Loucy (cell line): ENCODE results near the gene PRR9.

ENCODE experiments used
- H2AFZ ChIP-seq: fragments of 200-600 bp; sonication (generic); 2 replicates; pipeline ENCODE4 v1.6.0; 2016; ENCODE audit warnings: antibody characterized with exemption, mild to moderate bottlenecking, low read length, moderate library complexity
- H3F3A ChIP-seq: fragments of 200-600 bp; 2 replicates; pipeline ENCODE4 v1.6.0; 2016; ENCODE audit warnings: antibody characterized with exemption, low read depth, mild to moderate bottlenecking
- H3K27me3 ChIP-seq: fragments of 200-600 bp; sonication (generic); 2 replicates; pipeline ENCODE4 v1.6.1; 2014; ENCODE audit warnings: low read length, mild to moderate bottlenecking; ENCODE audit not compliant: insufficient read depth, poor library complexity, severe bottlenecking
- H3K36me3 ChIP-seq: fragments of 200-600 bp; sonication (generic); 2 replicates; pipeline ENCODE4 v1.6.1; 2016; ENCODE audit warnings: low read length; ENCODE audit not compliant: insufficient read depth
- H3K4me1 ChIP-seq: fragments of 200-600 bp; sonication (generic); 2 replicates; pipeline ENCODE4 v1.5.1; 2014; ENCODE audit warnings: low read length, mild to moderate bottlenecking; ENCODE audit not compliant: insufficient read depth, poor library complexity, severe bottlenecking
- H3K4me2 ChIP-seq: fragments of 200-600 bp; sonication (generic); 2 replicates; pipeline ENCODE4 v1.6.0; 2014; ENCODE audit warnings: antibody characterized with exemption, low read length, low read depth, mild to moderate bottlenecking; ENCODE audit not compliant: poor library complexity, severe bottlenecking
- H3K4me3 ChIP-seq: fragments of 200-600 bp; sonication (generic); 2 replicates; pipeline ENCODE4 v1.5.1; 2014; ENCODE audit warnings: low read length, mild to moderate bottlenecking, mixed read lengths; ENCODE audit not compliant: poor library complexity, severe bottlenecking
- H3K79me2 ChIP-seq: fragments of 200-600 bp; sonication (generic); 2 replicates; pipeline ENCODE4 v1.6.1; 2014; ENCODE audit warnings: low read length; ENCODE audit not compliant: insufficient read depth
- H3K9ac ChIP-seq: fragments of 200-600 bp; sonication (generic); 2 replicates; pipeline ENCODE4 v1.6.0; 2014; ENCODE audit warnings: mild to moderate bottlenecking, low read depth, low read length, moderate library complexity; ENCODE audit not compliant: poor library complexity, severe bottlenecking
- H3K9me2 ChIP-seq: fragments of 200-600 bp; sonication (generic); replicated peaks from 2 replicates; pipeline ENCODE4 v1.6.1; 2016; ENCODE audit warnings: low read depth, low read length, mixed read lengths
- H3K9me3 ChIP-seq: fragments of 200-600 bp; sonication (generic); 2 replicates; pipeline ENCODE4 v1.6.1; 2014; ENCODE audit warnings: mild to moderate bottlenecking, antibody characterized with exemption, low read length, low read depth; ENCODE audit not compliant: insufficient read depth
- H4K20me1 ChIP-seq: fragments of 200-600 bp; sonication (generic); 2 replicates; pipeline ENCODE4 v1.6.0; 2014; ENCODE audit warnings: antibody characterized with exemption, low read length, mild to moderate bottlenecking; ENCODE audit not compliant: insufficient read depth, poor library complexity, severe bottlenecking
- EZH2phosphoT487 ChIP-seq: fragments of 200-600 bp; IDR thresholded peaks from 2 replicates; pipeline ENCODE4 v1.6.1; 2018; ENCODE audit warnings: antibody characterized with exemption, mild to moderate bottlenecking, moderate library complexity, borderline replicate concordance
- TF ChIP-seq, protein P1 (sequence below): fragments of 200-600 bp; sonication (generic); conservative IDR thresholded peaks from 2 replicates; pipeline ENCODE4 v1.5.1; 2014; ENCODE audit warnings: mild to moderate bottlenecking, antibody characterized with exemption, low read length

The PRR9 gene

DNA sequence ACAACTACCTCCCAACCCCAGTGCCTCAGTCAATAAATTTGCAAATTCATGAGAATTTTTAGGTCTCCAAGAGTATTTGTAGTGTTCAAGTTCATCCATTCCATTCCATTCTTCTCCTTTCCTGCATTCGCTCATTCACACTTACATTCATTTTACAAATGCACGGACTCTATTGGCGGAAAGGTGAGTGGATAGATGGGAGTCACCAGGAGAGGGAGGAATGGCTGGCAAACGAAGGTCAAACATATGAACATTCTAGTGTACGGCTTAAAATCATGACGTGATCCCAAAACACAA, 44.6 kb downstream of the PRR9 start:
- H3F3A ChIP-seq = no peaks in the 10 kb centered on the region
- H3K79me2 ChIP-seq = no peaks in the 10 kb centered on the region
- H4K20me1 ChIP-seq = no peaks in the 10 kb centered on the region
- H3K9ac ChIP-seq = no peak overlapping the region
- no peaks in the 10 kb centered on the region for H3K36me3 ChIP-seq
- peaks cover 40% of the 10 kb centered on the region for H3K27me3 ChIP-seq
- TF ChIP-seq, protein P1, sequence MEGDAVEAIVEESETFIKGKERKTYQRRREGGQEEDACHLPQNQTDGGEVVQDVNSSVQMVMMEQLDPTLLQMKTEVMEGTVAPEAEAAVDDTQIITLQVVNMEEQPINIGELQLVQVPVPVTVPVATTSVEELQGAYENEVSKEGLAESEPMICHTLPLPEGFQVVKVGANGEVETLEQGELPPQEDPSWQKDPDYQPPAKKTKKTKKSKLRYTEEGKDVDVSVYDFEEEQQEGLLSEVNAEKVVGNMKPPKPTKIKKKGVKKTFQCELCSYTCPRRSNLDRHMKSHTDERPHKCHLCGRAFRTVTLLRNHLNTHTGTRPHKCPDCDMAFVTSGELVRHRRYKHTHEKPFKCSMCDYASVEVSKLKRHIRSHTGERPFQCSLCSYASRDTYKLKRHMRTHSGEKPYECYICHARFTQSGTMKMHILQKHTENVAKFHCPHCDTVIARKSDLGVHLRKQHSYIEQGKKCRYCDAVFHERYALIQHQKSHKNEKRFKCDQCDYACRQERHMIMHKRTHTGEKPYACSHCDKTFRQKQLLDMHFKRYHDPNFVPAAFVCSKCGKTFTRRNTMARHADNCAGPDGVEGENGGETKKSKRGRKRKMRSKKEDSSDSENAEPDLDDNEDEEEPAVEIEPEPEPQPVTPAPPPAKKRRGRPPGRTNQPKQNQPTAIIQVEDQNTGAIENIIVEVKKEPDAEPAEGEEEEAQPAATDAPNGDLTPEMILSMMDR = no peak
- TF ChIP-seq EZH2phosphoT487 = no peak
- H2AFZ ChIP-seq = peak overlapping the region; percentile 54; the same call in 1 of the 2 replicates
- H3K9me2 ChIP-seq = no peaks in the 10 kb centered on the region
- H3K4me1 ChIP-seq = peaks cover 25% of the 10 kb centered on the region
- H3K4me2 ChIP-seq = peak overlapping the region; percentile 73
- no peaks in the 10 kb centered on the region for H3K9me3 ChIP-seq
- H3K4me3 ChIP-seq = peak overlapping the region; percentile 70

GRCh38 chr1:153262462-153263157, 45.2 kb downstream of the PRR9 start:
- Histone ChIP-seq H3K79me2 (no peaks in the 10 kb centered on the region), H3K9ac (no peak overlapping the region), H3K4me3 (peak overlapping the region; percentile 70), H2AFZ (peak overlapping the region; percentile 54; the same call in 1 of the 2 replicates), H3F3A (no peaks in the 10 kb centered on the region), H3K9me2 (no peaks in the 10 kb centered on the region), H3K9me3 (no peaks in the 10 kb centered on the region), H4K20me1 (no peaks in the 10 kb centered on the region), H3K36me3 (no peaks in the 10 kb centered on the region), H3K27me3 (peaks cover 40% of the 10 kb centered on the region), H3K4me1 (peaks cover 25% of the 10 kb centered on the region), H3K4me2 (peak overlapping the region; percentile 73)
- TF ChIP-seq, protein P1 = no peak
- no peak for TF ChIP-seq EZH2phosphoT487

- H3K4me2 ChIP-seq = no peak overlapping the region
- peaks cover 40% of the 10 kb centered on the region for H3K27me3 ChIP-seq
- H3K4me3 ChIP-seq = no peak overlapping the region
- H3K9me2 ChIP-seq = no peaks in the 10 kb centered on the region
- TF ChIP-seq, protein P1 = peak; percentile 34
- TF ChIP-seq EZH2phosphoT487 = no peak
- no peaks in the 10 kb centered on the region for H3F3A ChIP-seq
- no peaks in the 10 kb centered on the region for H3K36me3 ChIP-seq
- H3K9ac ChIP-seq = no peak overlapping the region
- H3K4me1 ChIP-seq = peaks cover 21% of the 10 kb centered on the region
- no peaks in the 10 kb centered on the region for H4K20me1 ChIP-seq
- no peaks in the 10 kb centered on the region for H3K79me2 ChIP-seq
- H3K9me3 ChIP-seq = no peaks in the 10 kb centered on the region
- no peak overlapping the region for H2AFZ ChIP-seq
Measured at GRCh38 chr1:153265457-153265856, 48.1 kb downstream of the PRR9 start.
